H1 (cell line): ENCODE results near the gene CYYR1. TPM values are rescaled to one million over a fixed set of nuclear protein-coding genes. Genes with fewer than 3 reads are reported as not detected.

Source experiments
- CTCF ChIA-PET: fragments of 300-600 bp; sonication (Branson Sonifier 250); formaldehyde crosslinking; loops from one replicate; lab custom pipeline; 2021; ENCODE audit not compliant: partially characterized antibody; lab: Charles Lee
- POLR2A ChIA-PET: fragments of 300-600 bp; sonication (Branson Sonifier 250); formaldehyde crosslinking; loops from one replicate; lab custom pipeline; 2021; ENCODE audit warnings: inconsistent platforms; ENCODE audit not compliant: partially characterized antibody; lab: Charles Lee
- DNase-seq, 2 experiments: peaks; one replicate each; pipeline versions ENCODE4 v3.0.0 to v3.0.0-alpha.2; 2010 to 2022; ENCODE audit warnings: low spot score in 2 of 2, low read depth in 1 of 2, mixed read lengths in 1 of 2
- FAIRE-seq: peaks from 2 replicates; lab custom pipeline; 2011; peaks lifted over from hg19 to GRCh38; lab: Jason Lieb, UNC
- H2AFZ ChIP-seq: 2 replicates; pipeline ENCODE4 v1.8.1; 2012; ENCODE audit warnings: low read length, inconsistent platforms
- H2AK5ac ChIP-seq: 2 replicates; pipeline ENCODE4 v1.6.1; 2013; ENCODE audit warnings: low read depth, low read length
- H2BK120ac ChIP-seq: replicated peaks from 2 replicates; pipeline ENCODE3; 2013; ENCODE audit warnings: low read depth, low read length, inconsistent platforms
- H2BK12ac ChIP-seq: 2 replicates; pipeline ENCODE4 v1.6.1; 2013; ENCODE audit warnings: low read depth, low read length
- H2BK15ac ChIP-seq: 2 replicates; pipeline ENCODE4 v1.6.1; 2013; ENCODE audit warnings: low read length
- H2BK20ac ChIP-seq: 2 replicates; pipeline ENCODE4 v1.6.1; 2013; ENCODE audit warnings: low read length
- H2BK5ac ChIP-seq: 2 replicates; pipeline ENCODE4 v1.6.1; 2013; ENCODE audit warnings: low read depth, low read length
- H3K14ac ChIP-seq: 2 replicates; pipeline ENCODE4 v1.6.1; 2013; ENCODE audit warnings: inconsistent platforms; ENCODE audit not compliant: insufficient read length
- H3K18ac ChIP-seq: 2 replicates; pipeline ENCODE4 v1.6.1; 2013; ENCODE audit warnings: low read length; ENCODE audit errors: extremely low read depth
- H3K23ac ChIP-seq: 2 replicates; pipeline ENCODE4 v1.6.1; 2013; ENCODE audit warnings: inconsistent platforms; ENCODE audit not compliant: insufficient read length
- H3K23me2 ChIP-seq: 2 replicates; pipeline ENCODE4 v1.6.1; 2013; ENCODE audit warnings: low read depth, low read length
- H3K27ac ChIP-seq: 2 replicates; pipeline ENCODE4 v1.6.1; 2011; ENCODE audit warnings: low read depth, low read length, inconsistent platforms
- H3K27me3 ChIP-seq, 4 experiments: replicated peaks in 1 of 4; 1 replicate in 1 of 4; 2 replicates in 3 of 4; pipeline versions ENCODE4 v1.6.1 to v1.8.1; 2011 to 2013; ENCODE audit warnings: low read length in 3 of 4, mild to moderate bottlenecking in 3 of 4, inconsistent platforms in 2 of 4, mixed read lengths in 2 of 4, moderate library complexity in 1 of 4; ENCODE audit not compliant: control insufficient read depth in 3 of 4, insufficient read depth in 3 of 4; ENCODE audit errors: extremely low read depth in 1 of 4
- H3K36me3 ChIP-seq, 4 experiments: 2 replicates each; pipeline versions ENCODE4 v1.6.1 to v1.8.1; 2011 to 2013; ENCODE audit warnings: mild to moderate bottlenecking in 4 of 4, low read length in 3 of 4, moderate library complexity in 2 of 4, control low read depth in 1 of 4, inconsistent platforms in 1 of 4; ENCODE audit not compliant: insufficient read depth in 4 of 4, control insufficient read depth in 2 of 4
- H3K4ac ChIP-seq: replicated peaks from 2 replicates; pipeline ENCODE3; 2013; ENCODE audit warnings: low read length, low read depth, mixed read lengths, inconsistent platforms; ENCODE audit not compliant: insufficient read length
- H3K4me1 ChIP-seq, 4 experiments: replicated peaks in 1 of 4; 1 replicate in 1 of 4; 2 replicates in 3 of 4; pipeline versions ENCODE4 v1.6.1 to v1.8.1; 2011 to 2013; ENCODE audit warnings: low read length in 3 of 4, inconsistent platforms in 2 of 4, mixed read lengths in 1 of 4; ENCODE audit not compliant: insufficient read depth in 4 of 4, control insufficient read depth in 3 of 4
- H3K4me2 ChIP-seq, 2 experiments: 2 replicates each; pipeline versions ENCODE4 v1.6.1 to v1.8.1; 2011 to 2013; ENCODE audit warnings: low read depth in 2 of 2, low read length in 2 of 2, control low read depth in 1 of 2, inconsistent platforms in 1 of 2, mild to moderate bottlenecking in 1 of 2; ENCODE audit not compliant: insufficient read depth in 1 of 2
- H3K4me3 ChIP-seq, 4 experiments: fragments of 200-600, 300-600 bp in 1 of 4; sonication (generic), shearing (Covaris generic), sonication (Bioruptor Twin) in 1 of 4; 2 replicates each; pipeline versions ENCODE4 v1.5.1 to v1.8.1; 2011 to 2016; ENCODE audit warnings: low read length in 4 of 4, low read depth in 3 of 4, control low read depth in 2 of 4, inconsistent platforms in 2 of 4, mild to moderate bottlenecking in 2 of 4, mixed read lengths in 1 of 4, moderate library complexity in 1 of 4; ENCODE audit not compliant: insufficient read depth in 2 of 4; ENCODE audit errors: extremely low read depth in 1 of 4
- H3K56ac ChIP-seq: replicated peaks from 2 replicates; pipeline ENCODE3; 2013; ENCODE audit warnings: low read depth, mild to moderate bottlenecking, mixed read lengths, low read length, inconsistent platforms; ENCODE audit not compliant: insufficient read length
- H3K79me1 ChIP-seq: 2 replicates; pipeline ENCODE4 v1.6.1; 2013; ENCODE audit warnings: low read depth, low read length, control low read depth
- H3K79me2 ChIP-seq, 2 experiments: 2 replicates each; pipeline versions ENCODE4 v1.6.1 to v1.8.1; 2012 to 2013; ENCODE audit warnings: low read length in 2 of 2, mild to moderate bottlenecking in 2 of 2, inconsistent platforms in 1 of 2; ENCODE audit not compliant: insufficient read depth in 2 of 2, control insufficient read depth in 1 of 2
- H3K9ac ChIP-seq, 4 experiments: replicated peaks in 1 of 4; 1 replicate in 1 of 4; 2 replicates in 3 of 4; pipeline versions ENCODE4 v1.6.1 to v1.8.1; 2011 to 2013; ENCODE audit warnings: low read depth in 3 of 4, low read length in 3 of 4, control low read depth in 2 of 4, mild to moderate bottlenecking in 2 of 4, moderate library complexity in 2 of 4, inconsistent platforms in 1 of 4; ENCODE audit errors: extremely low read depth in 1 of 4
- H3K9me3 ChIP-seq, 2 experiments: 2 replicates each; pipeline versions ENCODE4 v1.6.1 to v1.8.1; 2012 to 2013; ENCODE audit warnings: mild to moderate bottlenecking in 2 of 2, moderate library complexity in 2 of 2, control low read depth in 1 of 2, inconsistent platforms in 1 of 2, low read depth in 1 of 2, low read length in 1 of 2, mixed read lengths in 1 of 2; ENCODE audit not compliant: insufficient read depth in 2 of 2
- H4K20me1 ChIP-seq, 2 experiments: replicated peaks in 1 of 2; 2 replicates each; pipeline versions ENCODE3 to v1.8.1; 2011 to 2013; ENCODE audit warnings: inconsistent platforms in 2 of 2, low read length in 2 of 2, mild to moderate bottlenecking in 1 of 2; ENCODE audit not compliant: insufficient read depth in 2 of 2, control insufficient read depth in 1 of 2
- H4K5ac ChIP-seq: 2 replicates; pipeline ENCODE4 v1.6.1; 2013; ENCODE audit warnings: low read length, low read depth, mixed read lengths, inconsistent platforms; ENCODE audit not compliant: insufficient read length
- H4K8ac ChIP-seq: 2 replicates; pipeline ENCODE4 v1.8.0; 2013; ENCODE audit warnings: mild to moderate bottlenecking, moderate library complexity, low read length, inconsistent platforms; ENCODE audit not compliant: insufficient read depth; ENCODE audit errors: extremely low read depth
- H4K91ac ChIP-seq: replicated peaks from 2 replicates; pipeline ENCODE3; 2013; ENCODE audit warnings: low read length, mixed read lengths, inconsistent platforms; ENCODE audit not compliant: insufficient read length
- ASH2L ChIP-seq: fragments of 200-600, 300-600 bp; sonication (generic); IDR thresholded peaks from one replicate; pipeline ENCODE4 v1.7.1; 2017; ENCODE audit warnings: low read length
- CHD1 ChIP-seq: IDR thresholded peaks from 2 replicates; pipeline ENCODE4 v1.6.1; 2012; ENCODE audit warnings: low read depth, low read length, improper control_type of control experiment
- CTBP2 ChIP-seq: IDR thresholded peaks from 2 replicates; pipeline ENCODE4 v1.7.0; 2011; ENCODE audit warnings: borderline replicate concordance, mild to moderate bottlenecking, moderate library complexity, mixed read lengths, low read length; ENCODE audit not compliant: insufficient read depth, insufficient read length
- GABPA ChIP-seq: IDR thresholded peaks from 2 replicates; pipeline ENCODE4 v1.6.1; 2011; ENCODE audit warnings: mild to moderate bottlenecking, low read length, moderate library complexity, borderline replicate concordance; ENCODE audit not compliant: insufficient read depth
- JUN ChIP-seq: IDR thresholded peaks from 2 replicates; pipeline ENCODE4 v1.6.1; 2011; ENCODE audit warnings: low read depth, mild to moderate bottlenecking, improper control_type of control experiment, low read length
- RFX5 ChIP-seq: IDR thresholded peaks from 2 replicates; pipeline ENCODE4 v1.6.1; 2011; ENCODE audit warnings: low read depth, low read length, improper control_type of control experiment, borderline replicate concordance
- RXRA ChIP-seq: IDR thresholded peaks from 2 replicates; pipeline ENCODE4 v1.6.1; 2011; ENCODE audit warnings: low read depth, mild to moderate bottlenecking, low read length, moderate library complexity; ENCODE audit not compliant: insufficient read depth
- TBP ChIP-seq: IDR thresholded peaks from 2 replicates; pipeline ENCODE4 v1.6.1; 2011; ENCODE audit warnings: low read depth, low read length, improper control_type of control experiment
- WGBS, 2 experiments: shearing (Covaris generic) in 1 of 2; methylation state at CpG; one replicate each; pipeline versions ENCODE4 v1.1.6 to v1.1.7; 2013 to 2015; ENCODE audit warnings: low lambda C conversion rate in 2 of 2, mixed read lengths in 2 of 2, inconsistent platforms in 1 of 2, low coverage in 1 of 2, missing lambda C conversion rate in 1 of 2; ENCODE audit not compliant: insufficient replicate concordance in 2 of 2, insufficient coverage in 1 of 2, insufficient read length in 1 of 2; ENCODE audit errors: extremely low coverage in 1 of 2, missing lambda C conversion rate in 1 of 2; 5-methylcytosine and 5-hydroxymethylcytosine counted together
- polyA plus RNA-seq, 7 experiments: library from polyadenylated mRNA; depleted of rRNA in 3 of 7; stranded (reverse) in 5 of 7; unstranded in 2 of 7; fragments of >200 nt in 5 of 7; fragments of 200-250 nt in 2 of 7; gene quantifications; 1 replicate in 5 of 7; 2 replicates in 1 of 7; 4 replicates in 1 of 7; pipeline versions ENCODE4 v1.2.1 to v1.2.3, GENCODE V29; 2011 to 2013; ENCODE audit warnings: missing spikeins in 2 of 7, mixed read lengths in 2 of 7
- total RNA-seq: library from RNA; stranded (reverse); fragmentation: NEBNext Ultra II Directional; extraction: Animal tissue kit (Norgen Biotek cat#: 25700); gene quantifications from 2 replicates; pipeline ENCODE4 v1.2.1, GENCODE V29; 2021
- TF ChIP-seq, protein P1 (sequence below): IDR thresholded peaks from 2 replicates; pipeline ENCODE4 v1.6.1; 2012; ENCODE audit warnings: low read length, inconsistent platforms
- TF ChIP-seq, protein P2 (sequence below), 3 experiments: IDR thresholded peaks; 1 replicate in 2 of 3; 2 replicates in 1 of 3; pipeline versions ENCODE4 v1.5.1 to v1.6.1; 2011; ENCODE audit warnings: low read length in 3 of 3, mild to moderate bottlenecking in 3 of 3, inconsistent platforms in 2 of 3, low read depth in 1 of 3, moderate library complexity in 1 of 3; ENCODE audit not compliant: insufficient read depth in 1 of 3; ENCODE audit errors: control extremely low read depth in 1 of 3

CYYR1 gene
- total and polyA plus RNA-seq, 2 of the 8 experiments (the other 6 are each of a cell fraction or from before 2014, with no cell fraction given), result 12.2 to 37.9 TPM

DNA sequence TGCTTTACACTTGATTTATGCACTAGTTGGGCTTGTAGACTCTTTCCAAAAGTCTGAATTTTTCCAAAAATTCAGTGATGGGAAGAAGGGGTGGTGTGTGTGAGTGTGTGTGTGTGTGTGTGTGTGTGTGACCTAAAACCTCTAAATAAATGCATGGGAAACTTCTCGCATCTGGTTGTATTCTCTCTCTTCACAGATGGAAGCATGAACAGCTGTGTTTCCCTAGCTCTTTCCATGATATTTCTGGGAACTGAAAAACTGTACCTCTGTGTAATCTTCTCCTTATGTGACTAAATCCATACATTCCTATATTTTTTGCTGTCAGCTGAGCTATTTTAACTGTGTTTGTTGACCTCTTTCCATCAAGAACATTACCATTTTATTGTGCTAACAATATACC, 26.2 kb upstream of the CYYR1 start:
- H3K4ac ChIP-seq, result no peak overlapping the region
- no peaks in the 10 kb centered on the region for H3K4me1 ChIP-seq
- no peak overlapping the region for H2BK20ac ChIP-seq
- H4K91ac ChIP-seq, result no peak overlapping the region
- H3K4me2 ChIP-seq, result no peak overlapping the region
- ChIA-PET CTCF (interaction anchor here (0.6 to 0.7 kb wide), 4 partner anchors 11 to 255 kb away, joined by 3 to 4 read pairs (median 3); no protein-coding TSS in a partner anchor), POLR2A (interaction anchor here (2.0 kb wide), 1 partner anchor 10 kb away, joined by 4 read pairs; no protein-coding TSS in a partner anchor)
- H3K23ac ChIP-seq, result no peak overlapping the region
- no peak overlapping the region for H4K5ac ChIP-seq
- 100% methylated on average over 1 of the region's 1 CpG; no CpG with 5 or more reads in 1 of the 2 experiments for WGBS, 2 experiments
- H2AFZ ChIP-seq, result no peak overlapping the region
- no peak overlapping the region for H2BK120ac ChIP-seq
- no peak overlapping the region for H3K9ac ChIP-seq
- H3K79me2 ChIP-seq, result no peaks in the 10 kb centered on the region
- no peak for DNase-seq
- H3K27ac ChIP-seq, result no peak overlapping the region
- H3K27me3 ChIP-seq, result no peaks in the 10 kb centered on the region
- FAIRE-seq, result no peak
- H3K9me3 ChIP-seq, result no peaks in the 10 kb centered on the region
- no peaks in the 10 kb centered on the region for H4K20me1 ChIP-seq
- H3K36me3 ChIP-seq, result no peaks in the 10 kb centered on the region
- no peaks in the 10 kb centered on the region; the same call in 1 of the 2 replicates for H3K23me2 ChIP-seq
- H2AK5ac ChIP-seq, result no peak overlapping the region
- no peak overlapping the region for H2BK5ac ChIP-seq
- H3K56ac ChIP-seq, result no peak overlapping the region
- H3K14ac ChIP-seq, result no peak overlapping the region
- TF ChIP-seq CHD1, result no peak
- no peak for TF ChIP-seq TBP
- no peak for TF ChIP-seq GABPA
- no peak for TF ChIP-seq JUN
- no peak for TF ChIP-seq CTBP2
- no peak for TF ChIP-seq RXRA
- TF ChIP-seq, protein P1, sequence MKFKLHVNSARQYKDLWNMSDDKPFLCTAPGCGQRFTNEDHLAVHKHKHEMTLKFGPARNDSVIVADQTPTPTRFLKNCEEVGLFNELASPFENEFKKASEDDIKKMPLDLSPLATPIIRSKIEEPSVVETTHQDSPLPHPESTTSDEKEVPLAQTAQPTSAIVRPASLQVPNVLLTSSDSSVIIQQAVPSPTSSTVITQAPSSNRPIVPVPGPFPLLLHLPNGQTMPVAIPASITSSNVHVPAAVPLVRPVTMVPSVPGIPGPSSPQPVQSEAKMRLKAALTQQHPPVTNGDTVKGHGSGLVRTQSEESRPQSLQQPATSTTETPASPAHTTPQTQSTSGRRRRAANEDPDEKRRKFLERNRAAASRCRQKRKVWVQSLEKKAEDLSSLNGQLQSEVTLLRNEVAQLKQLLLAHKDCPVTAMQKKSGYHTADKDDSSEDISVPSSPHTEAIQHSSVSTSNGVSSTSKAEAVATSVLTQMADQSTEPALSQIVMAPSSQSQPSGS, result no peak
- TF ChIP-seq, protein P2, sequence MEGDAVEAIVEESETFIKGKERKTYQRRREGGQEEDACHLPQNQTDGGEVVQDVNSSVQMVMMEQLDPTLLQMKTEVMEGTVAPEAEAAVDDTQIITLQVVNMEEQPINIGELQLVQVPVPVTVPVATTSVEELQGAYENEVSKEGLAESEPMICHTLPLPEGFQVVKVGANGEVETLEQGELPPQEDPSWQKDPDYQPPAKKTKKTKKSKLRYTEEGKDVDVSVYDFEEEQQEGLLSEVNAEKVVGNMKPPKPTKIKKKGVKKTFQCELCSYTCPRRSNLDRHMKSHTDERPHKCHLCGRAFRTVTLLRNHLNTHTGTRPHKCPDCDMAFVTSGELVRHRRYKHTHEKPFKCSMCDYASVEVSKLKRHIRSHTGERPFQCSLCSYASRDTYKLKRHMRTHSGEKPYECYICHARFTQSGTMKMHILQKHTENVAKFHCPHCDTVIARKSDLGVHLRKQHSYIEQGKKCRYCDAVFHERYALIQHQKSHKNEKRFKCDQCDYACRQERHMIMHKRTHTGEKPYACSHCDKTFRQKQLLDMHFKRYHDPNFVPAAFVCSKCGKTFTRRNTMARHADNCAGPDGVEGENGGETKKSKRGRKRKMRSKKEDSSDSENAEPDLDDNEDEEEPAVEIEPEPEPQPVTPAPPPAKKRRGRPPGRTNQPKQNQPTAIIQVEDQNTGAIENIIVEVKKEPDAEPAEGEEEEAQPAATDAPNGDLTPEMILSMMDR (IDR thresholded peaks at IDR 0.05; ENCODE audit: control extremely low read depth in 1 of 3, insufficient read depth in 1 of 3, low read depth in 1 of 3, low read length in 3 of 3), result no peak
- no peak for TF ChIP-seq ASH2L
- TF ChIP-seq RFX5, result no peak
- H2BK15ac ChIP-seq, result no peak overlapping the region
- no peak overlapping the region for H3K4me3 ChIP-seq
- H3K79me1 ChIP-seq, result no peaks in the 10 kb centered on the region
- no peak overlapping the region for H3K18ac ChIP-seq
- H4K8ac ChIP-seq, result no peak overlapping the region
- no peak overlapping the region for H2BK12ac ChIP-seq
